Common myeloid progenitor, CD34-positive (primary cell): ENCODE data around the gene LYSET. TPM values are rescaled to one million over a fixed set of nuclear protein-coding genes. Genes with fewer than 3 reads are reported as not detected.
"Not testable (repeated sequence)": the region's sequence is repeated elsewhere in the genome, so short reads cannot be mapped to it uniquely, and the experiment has no call there.

ENCODE experiments used
- CTCF ChIA-PET: fragments of 350-600 bp; sonication (Branson Sonifier 250); formaldehyde crosslinking; loops from one replicate; lab custom pipeline; 2021; ENCODE audit warnings: antibody characterized with exemption; lab: Charles Lee
- POLR2A ChIA-PET: fragments of 350-600 bp; sonication (Branson Sonifier 250); formaldehyde crosslinking; loops from one replicate; lab custom pipeline; 2021; ENCODE audit warnings: antibody characterized with exemption; lab: Charles Lee
- DNase-seq, 3 donors: peaks; one replicate each; pipeline versions ENCODE4 v3.0.0 to v3.0.0-alpha.2; 2013
- H3K27ac ChIP-seq, 2 experiments: 1 replicate in 1 of 2; 2 replicates in 1 of 2; pipeline ENCODE4 v1.7.0; 2013; ENCODE audit warnings: inconsistent platforms in 2 of 2, low read length in 2 of 2, mild to moderate bottlenecking in 2 of 2, low read depth in 1 of 2, moderate library complexity in 1 of 2; ENCODE audit not compliant: severe bottlenecking in 2 of 2, insufficient read depth in 1 of 2, poor library complexity in 1 of 2
- H3K27me3 ChIP-seq, 5 experiments: replicated peaks in 2 of 5; 1 replicate in 3 of 5; 2 replicates in 2 of 5; pipeline versions ENCODE4 v1.6.1 to v1.7.0; 2013; ENCODE audit warnings: low read length in 4 of 5, mild to moderate bottlenecking in 2 of 5, moderate library complexity in 2 of 5, inconsistent platforms in 1 of 5; ENCODE audit not compliant: insufficient read depth in 5 of 5, control insufficient read depth in 4 of 5
- H3K36me3 ChIP-seq, 4 experiments: 1 replicate in 2 of 4; 2 replicates in 2 of 4; pipeline versions ENCODE4 v1.6.1 to v1.7.0; 2013; ENCODE audit warnings: low read length in 3 of 4, control low read depth in 1 of 4, mild to moderate bottlenecking in 1 of 4; ENCODE audit not compliant: control insufficient read depth in 4 of 4, insufficient read depth in 4 of 4
- H3K4me1 ChIP-seq, 4 experiments: 1 replicate in 3 of 4; 2 replicates in 1 of 4; pipeline versions ENCODE4 v1.6.1 to v1.7.1; 2013; ENCODE audit warnings: low read length in 3 of 4, mild to moderate bottlenecking in 3 of 4, control low read depth in 1 of 4, inconsistent platforms in 1 of 4, moderate library complexity in 1 of 4; ENCODE audit not compliant: control insufficient read depth in 4 of 4, insufficient read depth in 4 of 4; ENCODE audit errors: control extremely low read depth in 1 of 4
- H3K4me3 ChIP-seq, 7 experiments: 1 replicate in 4 of 7; 2 replicates in 3 of 7; pipeline versions ENCODE4 v1.5.1 to v1.7.0; 2013; ENCODE audit warnings: mild to moderate bottlenecking in 7 of 7, low read length in 6 of 7, moderate library complexity in 6 of 7, inconsistent platforms in 2 of 7, low read depth in 2 of 7, control low read depth in 1 of 7; ENCODE audit not compliant: insufficient read depth in 4 of 7, control insufficient read depth in 1 of 7; ENCODE audit errors: extremely low read depth in 1 of 7
- H3K9me3 ChIP-seq, 5 experiments: 1 replicate in 4 of 5; 2 replicates in 1 of 5; pipeline versions ENCODE4 v1.6.1 to v1.7.1; 2013; ENCODE audit warnings: low read length in 4 of 5, mild to moderate bottlenecking in 2 of 5, inconsistent platforms in 1 of 5, low read depth in 1 of 5, moderate library complexity in 1 of 5; ENCODE audit not compliant: control insufficient read depth in 4 of 5, insufficient read depth in 2 of 5; ENCODE audit errors: control extremely low read depth in 1 of 5
- WGBS: methylation state at CpG from one replicate; pipeline ENCODE4 v1.1.5; 2013; ENCODE audit not compliant: insufficient coverage; 5-methylcytosine and 5-hydroxymethylcytosine counted together
- polyA plus RNA-seq: library from polyadenylated mRNA; unstranded; fragments of 120-200 nt; gene quantifications from one replicate; pipeline ENCODE4 v1.2.1, GENCODE V29; 2013

LYSET gene, protein sequence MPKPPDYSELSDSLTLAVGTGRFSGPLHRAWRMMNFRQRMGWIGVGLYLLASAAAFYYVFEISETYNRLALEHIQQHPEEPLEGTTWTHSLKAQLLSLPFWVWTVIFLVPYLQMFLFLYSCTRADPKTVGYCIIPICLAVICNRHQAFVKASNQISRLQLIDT
- polyA plus RNA-seq, result 15.7 TPM

DNA sequence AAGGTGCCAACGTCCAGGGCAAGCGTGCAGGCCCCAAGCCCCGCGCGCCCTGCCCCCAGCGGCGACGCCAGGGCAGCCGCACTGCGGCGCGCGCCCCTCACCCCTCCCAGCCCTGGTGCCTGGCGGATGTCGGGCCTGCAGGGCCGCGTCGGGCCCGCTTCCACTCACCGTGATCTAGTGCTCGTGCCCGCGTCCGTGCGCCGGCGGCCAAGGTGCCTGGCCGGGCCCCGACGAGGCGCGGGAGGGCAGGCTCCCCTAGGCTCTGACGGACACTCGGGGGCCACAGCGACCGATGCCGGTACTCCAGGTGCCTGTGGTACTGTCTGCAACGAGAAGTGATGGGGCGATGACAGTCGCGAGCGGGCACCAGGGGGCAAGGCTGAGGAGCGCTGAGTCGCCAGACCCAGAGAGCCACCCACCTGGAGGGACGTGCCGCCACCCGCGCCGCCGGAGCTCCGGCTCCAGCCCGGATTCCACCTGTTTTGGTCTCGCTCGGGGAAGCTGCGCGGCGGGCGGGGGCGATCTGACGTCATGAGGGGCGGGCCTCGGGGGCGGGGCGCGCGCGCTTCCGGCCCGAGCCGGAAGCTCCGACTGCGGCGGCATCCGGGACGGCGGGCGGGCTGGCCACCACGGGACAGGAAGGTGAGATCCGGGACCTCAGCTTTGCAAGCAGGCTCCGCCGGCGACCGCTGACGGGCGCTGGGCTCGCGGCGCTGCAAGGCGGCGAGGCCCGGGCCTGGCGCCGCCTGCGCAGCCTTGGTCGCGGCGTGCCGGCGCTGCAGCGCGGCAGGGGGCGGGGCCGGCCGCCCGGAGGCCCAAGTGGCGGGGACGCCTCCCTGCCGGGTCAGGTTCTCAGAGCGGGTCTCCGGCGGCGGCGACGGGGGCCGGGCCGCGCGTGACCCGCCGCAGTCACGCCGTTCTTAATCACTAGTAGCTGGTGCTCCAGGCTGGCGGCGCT is at the start of gene LYSET, which contains the start of gene MOAP1:
LYSET (plus strand) TSS at position 927 of the 958 bp plus-strand sequence. CDS start 89 bp downstream, outside the sequence.
MOAP1 (minus strand) TSS at position 507 of the 958 bp plus-strand sequence. CDS start 655 bp downstream, outside the sequence.
- Histone ChIP-seq H3K27me3 (no peaks in the 10 kb centered on the region), H3K4me1 (peaks cover 0 to 26% (median 20%) of the 10 kb centered on the region in 4 experiments), H3K4me3 (peak within 1 kb of the TSS; percentile 67 to 95 (median 89)), H3K36me3 (peaks cover 4 to 24% (median 9%) of the 10 kb centered on the region in 4 experiments), H3K27ac (peak within 1 kb of the TSS; percentile 85 to 90), H3K9me3 (no peaks in the 10 kb centered on the region)
- POLR2A ChIA-PET, result interaction anchor here (0.5 to 1.7 kb wide), 7 partner anchors 10 to 137 kb away, joined by 3 to 15 read pairs (median 3); partner anchors contain the start of genes GON7 and UBR7
- CTCF ChIA-PET, result interaction anchor here (0.6 to 3.8 kb wide), 7 partner anchors 9 to 1565 kb away, joined by 3 to 27 read pairs (median 4); partner anchors contain the start of genes GON7 and UBR7
- peak; percentile 94 to 98 (median 96) for DNase-seq
- 0% methylated on average over 121 of the region's 124 CpGs for WGBS

DNA sequence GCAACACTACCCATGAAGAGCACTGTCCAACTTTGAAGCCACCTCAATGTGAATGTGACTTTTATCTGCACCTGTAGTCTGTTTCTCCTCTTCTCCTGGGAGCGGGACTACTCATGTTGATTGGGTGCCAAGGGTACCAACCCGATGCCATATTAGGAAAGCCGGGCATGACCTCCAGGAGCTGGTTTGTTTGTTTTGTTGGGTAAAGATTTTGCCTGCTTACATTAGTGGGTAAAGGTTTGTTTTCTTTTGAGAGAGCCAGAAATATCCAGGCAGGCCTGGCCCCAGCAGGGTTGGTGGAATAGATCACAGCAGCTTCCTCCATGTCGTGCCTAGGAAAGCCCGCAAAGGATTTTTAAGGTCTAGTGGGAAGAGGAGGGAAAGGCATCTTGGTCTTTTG is 49.7 kb upstream of the LYSET start:
- POLR2A ChIA-PET, result no interaction called here
- WGBS, result 93% methylated on average over 4 of the region's 5 CpGs

DNA sequence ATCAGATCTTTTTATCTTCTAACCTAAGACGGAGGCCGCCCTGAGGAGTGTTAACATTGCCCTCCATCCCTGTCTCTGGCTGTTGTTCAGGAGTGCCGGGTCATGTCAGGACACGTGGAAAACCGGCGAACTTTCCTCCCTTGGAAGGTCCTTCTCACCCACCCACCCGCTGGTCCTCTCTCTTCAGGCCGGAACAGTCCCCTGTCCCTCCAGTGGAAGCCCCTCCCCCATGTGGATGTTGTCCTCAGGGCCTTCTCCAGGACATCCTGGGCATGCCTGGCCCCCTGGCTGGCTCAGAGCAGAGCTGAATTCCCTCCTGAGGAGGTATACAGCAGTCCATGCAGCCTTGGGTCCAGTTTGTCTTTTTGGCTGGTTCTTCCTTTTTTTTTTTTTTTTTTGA is 49.1 kb upstream of the LYSET start:
- CTCF ChIA-PET, result interaction anchor here (0.6 to 13.2 kb wide), 2 partner anchors 12 to 20 kb away, joined by 4 to 225 read pairs; partner anchors contain the start of gene ITPK1
- Histone ChIP-seq H3K27me3 (no peaks in the 10 kb centered on the region), H3K4me1 (no peaks in the 10 kb centered on the region), H3K27ac (no peak overlapping the region), H3K36me3 (no peaks in the 10 kb centered on the region), H3K4me3 (no peak overlapping the region), H3K9me3 (no peaks in the 10 kb centered on the region)
- WGBS, result 100% methylated on average over 3 of the region's 8 CpGs
- no peak for DNase-seq
- POLR2A ChIA-PET, result no interaction called here

More for the DNA sequence above, 49.7 kb upstream of the LYSET start:
- no peaks in the 10 kb centered on the region for H3K9me3 ChIP-seq
- H3K4me3 ChIP-seq, result no peak overlapping the region
- CTCF ChIA-PET, result interaction anchor here (13.2 kb wide), 1 partner anchor 19 kb away, joined by 225 read pairs; the partner anchor contains the start of gene ITPK1
- no peaks in the 10 kb centered on the region for H3K4me1 ChIP-seq
- DNase-seq, result no peak
- H3K36me3 ChIP-seq, result no peaks in the 10 kb centered on the region
- H3K27me3 ChIP-seq, result no peaks in the 10 kb centered on the region
- H3K27ac ChIP-seq, result no peak overlapping the region

DNA sequence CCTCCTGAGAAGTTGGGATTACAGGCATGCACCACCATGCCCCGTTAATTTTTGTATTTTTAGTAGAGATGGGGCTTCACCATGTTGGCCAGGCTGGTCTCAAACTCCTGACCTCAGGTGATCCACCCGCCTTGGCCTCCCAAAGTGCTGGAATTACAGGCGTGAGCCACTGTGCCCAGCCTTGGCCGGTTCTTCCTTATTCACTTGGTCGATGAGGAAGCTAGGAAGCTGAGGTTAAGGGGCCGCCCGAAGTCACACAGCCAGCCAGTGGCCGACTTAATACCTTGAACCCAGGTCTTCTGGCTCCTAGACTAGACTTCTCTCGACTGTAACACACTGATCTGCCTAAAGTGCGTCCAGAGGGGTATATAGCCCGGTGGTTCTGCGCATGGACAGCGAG is 48.6 kb upstream of the LYSET start:
- H3K4me3 ChIP-seq, H3K27me3 ChIP-seq, POLR2A ChIA-PET, H3K9me3 ChIP-seq, DNase-seq, H3K36me3 ChIP-seq, H3K4me1 ChIP-seq, H3K27ac ChIP-seq: not testable (repeated sequence)
- CTCF ChIA-PET, result interaction anchor here (0.6 to 13.2 kb wide), 2 partner anchors 13 to 20 kb away, joined by 4 to 225 read pairs; partner anchors contain the start of gene ITPK1
- 78% methylated on average over 12 of the region's 13 CpGs for WGBS

DNA sequence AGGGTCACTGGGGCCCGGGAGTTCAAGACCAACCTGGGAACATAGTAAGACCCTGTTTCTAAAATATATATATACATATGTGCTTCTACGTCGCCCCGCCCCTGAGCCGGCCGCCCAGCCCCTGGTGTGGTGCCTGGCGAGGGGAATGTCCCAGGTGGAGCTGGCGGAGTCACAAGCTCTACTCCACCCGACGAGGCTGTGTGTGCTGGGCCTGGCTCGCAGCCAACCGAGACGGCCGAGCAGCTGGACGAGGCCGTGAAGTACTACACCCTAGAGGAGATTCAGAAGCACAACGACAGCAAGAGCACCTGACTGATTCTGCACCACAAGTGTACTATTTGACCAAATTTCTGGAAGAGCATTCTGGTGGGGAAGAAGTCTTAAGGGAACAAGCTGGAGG is 47.3 kb upstream of the LYSET start:
- 92% methylated on average over 16 of the region's 17 CpGs for WGBS
- Histone ChIP-seq H3K4me1 (no peaks in the 10 kb centered on the region), H3K36me3 (no peaks in the 10 kb centered on the region), H3K4me3 (no peak overlapping the region), H3K27ac (no peak overlapping the region), H3K9me3 (no peaks in the 10 kb centered on the region), H3K27me3 (no peaks in the 10 kb centered on the region)
- POLR2A ChIA-PET, result no interaction called here
- CTCF ChIA-PET, result interaction anchor here (0.8 to 13.2 kb wide), 9 partner anchors 19 to 186 kb away, joined by 3 to 225 read pairs (median 3); partner anchors contain the start of gene ITPK1
- DNase-seq, result no peak

DNA sequence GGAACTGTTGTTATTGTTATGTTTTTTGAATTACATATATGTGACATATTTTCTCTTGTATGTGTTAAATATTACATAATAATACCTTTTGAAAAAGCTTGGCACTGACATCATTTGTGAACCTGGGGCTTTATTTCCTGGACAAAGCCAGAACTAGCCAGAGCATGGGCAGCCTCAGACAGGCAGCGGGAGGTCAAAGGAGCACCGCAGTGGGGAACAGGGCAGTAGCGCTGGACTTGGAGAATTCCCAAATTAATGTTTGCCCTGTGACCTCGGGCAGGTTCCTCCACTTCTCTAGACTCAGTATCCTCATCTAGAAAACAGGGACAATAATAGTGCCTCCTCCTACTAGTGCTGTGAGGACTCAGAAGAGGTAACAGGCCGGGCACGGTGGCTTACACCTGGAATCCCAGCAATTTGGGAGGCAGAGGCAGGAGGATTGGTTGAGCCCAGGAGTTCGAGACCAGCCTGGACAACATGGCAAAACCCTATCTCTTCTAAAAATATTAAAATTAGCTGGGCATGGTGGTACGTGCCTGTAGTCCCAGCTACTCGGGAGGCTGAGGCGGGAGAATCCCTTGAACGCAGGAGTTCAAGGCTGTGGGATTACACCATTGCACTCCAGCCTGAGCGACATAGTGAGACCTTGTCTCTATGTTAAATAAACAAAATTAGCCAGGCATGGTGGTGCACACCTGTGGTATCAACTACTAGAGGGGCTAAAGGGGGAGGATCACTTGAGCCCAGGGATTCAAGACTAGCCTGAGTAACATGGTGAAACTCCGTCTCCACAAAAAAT is 42.1 kb upstream of the LYSET start:
- 78% methylated on average over 4 of the region's 13 CpGs for WGBS
- DNase-seq, result no peak
- H3K4me1 ChIP-seq, result no peaks in the 10 kb centered on the region
- no peak overlapping the region for H3K4me3 ChIP-seq
- H3K9me3 ChIP-seq, result no peaks in the 10 kb centered on the region
- no peaks in the 10 kb centered on the region for H3K27me3 ChIP-seq
- CTCF ChIA-PET, result interaction anchor here (1.1 to 13.2 kb wide), 2 partner anchors 27 to 178 kb away, joined by 4 to 225 read pairs; partner anchors contain the start of gene ITPK1
- POLR2A ChIA-PET, result no interaction called here
- H3K27ac ChIP-seq, result no peak overlapping the region
- no peaks in the 10 kb centered on the region for H3K36me3 ChIP-seq
